CD14-positive monocyte (primary cell): ENCODE results near the gene SETX. TPM values are rescaled to one million over a fixed set of nuclear protein-coding genes. Genes with fewer than 3 reads are reported as not detected.

Source experiments
- DNase-seq, 3 donors: peaks; one replicate each; pipeline ENCODE4 v3.0.0-alpha.2; 2011 to 2022
- H2AFZ ChIP-seq: 2 replicates; pipeline ENCODE4 v1.6.0; 2012; ENCODE audit warnings: mild to moderate bottlenecking, low read depth, low read length, inconsistent platforms; ENCODE audit not compliant: insufficient read depth, poor library complexity, severe bottlenecking
- H3K27ac ChIP-seq, 2 donors: 1 replicate in 1 of 2; 2 replicates in 1 of 2; pipeline ENCODE4 v1.5.1; 2012 to 2013; ENCODE audit warnings: low read length in 2 of 2, control low read depth in 1 of 2, inconsistent platforms in 1 of 2, low read depth in 1 of 2, mild to moderate bottlenecking in 1 of 2
- H3K27me3 ChIP-seq, 2 donors: one replicate each; pipeline versions ENCODE4 v1.6.0 to v1.6.1; 2011 to 2013; ENCODE audit warnings: low read length in 2 of 2; ENCODE audit not compliant: control insufficient read depth in 2 of 2, insufficient read depth in 2 of 2
- H3K36me3 ChIP-seq, 2 donors: replicated peaks in 1 of 2; 1 replicate in 1 of 2; 2 replicates in 1 of 2; pipeline versions ENCODE4 v1.5.1 to v1.6.1; 2012 to 2013; ENCODE audit warnings: low read length in 2 of 2, control low read depth in 1 of 2, inconsistent platforms in 1 of 2, mild to moderate bottlenecking in 1 of 2; ENCODE audit not compliant: insufficient read depth in 2 of 2, control insufficient read depth in 1 of 2
- H3K4me1 ChIP-seq, 2 donors: 1 replicate in 1 of 2; 2 replicates in 1 of 2; pipeline versions ENCODE4 v1.5.1 to v1.6.1; 2012 to 2013; ENCODE audit warnings: low read length in 2 of 2, control low read depth in 1 of 2, inconsistent platforms in 1 of 2, mild to moderate bottlenecking in 1 of 2, moderate library complexity in 1 of 2; ENCODE audit not compliant: insufficient read depth in 2 of 2, control insufficient read depth in 1 of 2
- H3K4me2 ChIP-seq: replicated peaks from 2 replicates; pipeline ENCODE3; 2012; ENCODE audit warnings: low read length, moderate library complexity, mild to moderate bottlenecking; ENCODE audit not compliant: poor library complexity, severe bottlenecking; ENCODE audit errors: extremely low read depth
- H3K4me3 ChIP-seq, 3 experiments: fragments of 200-600 bp in 1 of 3; sonication (generic) in 1 of 3; replicated peaks in 1 of 3; 1 replicate in 2 of 3; 2 replicates in 1 of 3; pipeline ENCODE4 v1.5.1; 2011 to 2013; ENCODE audit warnings: low read length in 3 of 3, mild to moderate bottlenecking in 3 of 3, control low read depth in 2 of 3, low read depth in 2 of 3, inconsistent platforms in 1 of 3, moderate library complexity in 1 of 3
- H3K79me2 ChIP-seq: 2 replicates; pipeline ENCODE4 v1.6.0; 2012; ENCODE audit warnings: mild to moderate bottlenecking, control low read depth, inconsistent platforms, low read length, moderate library complexity; ENCODE audit not compliant: insufficient read depth
- H3K9ac ChIP-seq: 2 replicates; pipeline ENCODE4 v1.6.0; 2017; ENCODE audit warnings: low read length, mild to moderate bottlenecking; ENCODE audit not compliant: insufficient read depth, poor library complexity, severe bottlenecking
- H3K9me3 ChIP-seq, 2 donors: replicated peaks in 1 of 2; 1 replicate in 1 of 2; 2 replicates in 1 of 2; pipeline versions ENCODE4 v1.5.1 to v1.6.1; 2012 to 2013; ENCODE audit warnings: low read length in 2 of 2, control low read depth in 1 of 2; ENCODE audit not compliant: control insufficient read depth in 1 of 2, insufficient read depth in 1 of 2
- H4K20me1 ChIP-seq: 2 replicates; pipeline ENCODE4 v1.6.0; 2012; ENCODE audit warnings: mild to moderate bottlenecking, low read length, control low read depth, moderate library complexity; ENCODE audit not compliant: insufficient read depth
- H3K27ac Mint-ChIP-seq, 7 donors: one replicate each; pipeline ENCODE4 v1.8.0; 2020; ENCODE audit warnings: mild to moderate bottlenecking in 7 of 7, mixed read lengths in 7 of 7, moderate library complexity in 6 of 7, inconsistent platforms in 2 of 7
- H3K27me3 Mint-ChIP-seq, 3 donors: one replicate each; pipeline ENCODE4 v1.8.0; 2021 to 2022; ENCODE audit warnings: low read depth in 3 of 3, mild to moderate bottlenecking in 3 of 3, mixed read lengths in 3 of 3, moderate library complexity in 3 of 3, inconsistent platforms in 1 of 3
- H3K36me3 Mint-ChIP-seq, 2 donors: one replicate each; pipeline ENCODE4 v1.8.0; 2020; ENCODE audit warnings: mixed read lengths in 2 of 2, inconsistent platforms in 1 of 2, mild to moderate bottlenecking in 1 of 2
- H3K4me1 Mint-ChIP-seq: one replicate; pipeline ENCODE4 v1.8.0; 2020; ENCODE audit warnings: mild to moderate bottlenecking, mixed read lengths
- H3K4me3 Mint-ChIP-seq, 2 donors: one replicate each; pipeline ENCODE4 v1.8.0; 2020; ENCODE audit warnings: mild to moderate bottlenecking in 2 of 2, mixed read lengths in 2 of 2, moderate library complexity in 1 of 2
- H3K9me3 Mint-ChIP-seq, 7 donors: one replicate each; pipeline ENCODE4 v1.8.0; 2020 to 2022; ENCODE audit warnings: mixed read lengths in 7 of 7, mild to moderate bottlenecking in 6 of 7, moderate library complexity in 6 of 7, inconsistent platforms in 2 of 7
- CTCF ChIP-seq: fragments of 200-600 bp; IDR thresholded peaks from one replicate; pipeline ENCODE4 v1.8.0; 2022; ENCODE audit warnings: antibody characterized with exemption, mild to moderate bottlenecking
- WGBS: methylation state at CpG from one replicate; pipeline ENCODE4 v1.1.5; 2013; ENCODE audit warnings: missing lambda C conversion rate; ENCODE audit not compliant: insufficient coverage; 5-methylcytosine and 5-hydroxymethylcytosine counted together
- intact Hi-C, 2 donors: fragments of 100-400 bp; cut with micrococcal nuclease; formaldehyde crosslinking; loops; one replicate each; pipeline versions ENCODE4 v1.15.0 to v1.15.1; 2023
- polyA plus RNA-seq, 3 donors: library from polyadenylated mRNA; depleted of rRNA in 1 of 3; unstranded in 2 of 3; stranded (reverse) in 1 of 3; fragments of 300-500 nt in 2 of 3; fragments of >200 nt in 1 of 3; fragmentation: Illumina TruSeq in 2 of 3; gene quantifications; 1 replicate in 2 of 3; 2 replicates in 1 of 3; pipeline ENCODE4 v1.2.3, GENCODE V29; 2012 to 2021

Gene SETX
- polyA plus RNA-seq, 3 donors: 18.4 to 31.7 (median 24.2) TPM

GRCh38 chr9:132244582-132245455 lies 110.0 kb downstream of the SETX start:
- Histone ChIP-seq H3K27me3 (peaks cover 2 to 39% of the 10 kb centered on the region in 2 donors), H3K36me3 (no peaks in the 10 kb centered on the region), H3K4me2 (no peak overlapping the region), H3K9ac (no peak overlapping the region), H3K4me1 (peaks cover 16 to 29% of the 10 kb centered on the region in 2 donors), H4K20me1 (no peaks in the 10 kb centered on the region), H3K9me3 (no peaks in the 10 kb centered on the region), H3K79me2 (no peaks in the 10 kb centered on the region), H3K4me3 (no peak overlapping the region), H2AFZ (no peak overlapping the region), H3K27ac (no peak overlapping the region)
- no peak for TF ChIP-seq CTCF
- no peak for DNase-seq
- Mint-ChIP-seq H3K27me3 (peaks cover 15 to 55% (median 44%) of the 10 kb centered on the region in 3 donors), H3K36me3 (no peaks in the 10 kb centered on the region), H3K27ac (peak overlapping the region in 1 of 7 donors; percentile 53), H3K4me1 (peaks cover 20% of the 10 kb centered on the region), H3K4me3 (peak overlapping the region in 1 of 2 donors; percentile 27), H3K9me3 (peaks cover 0 to 2% (median 0%) of the 10 kb centered on the region in 7 donors)
- intact Hi-C loops: loop anchor here in 1 of 2 donors (10.0 kb wide), 1 partner anchor 170 kb away; the partner anchor contains the start of gene MED27
- 86% methylated on average over 18 of the region's 19 CpGs for WGBS

DNA sequence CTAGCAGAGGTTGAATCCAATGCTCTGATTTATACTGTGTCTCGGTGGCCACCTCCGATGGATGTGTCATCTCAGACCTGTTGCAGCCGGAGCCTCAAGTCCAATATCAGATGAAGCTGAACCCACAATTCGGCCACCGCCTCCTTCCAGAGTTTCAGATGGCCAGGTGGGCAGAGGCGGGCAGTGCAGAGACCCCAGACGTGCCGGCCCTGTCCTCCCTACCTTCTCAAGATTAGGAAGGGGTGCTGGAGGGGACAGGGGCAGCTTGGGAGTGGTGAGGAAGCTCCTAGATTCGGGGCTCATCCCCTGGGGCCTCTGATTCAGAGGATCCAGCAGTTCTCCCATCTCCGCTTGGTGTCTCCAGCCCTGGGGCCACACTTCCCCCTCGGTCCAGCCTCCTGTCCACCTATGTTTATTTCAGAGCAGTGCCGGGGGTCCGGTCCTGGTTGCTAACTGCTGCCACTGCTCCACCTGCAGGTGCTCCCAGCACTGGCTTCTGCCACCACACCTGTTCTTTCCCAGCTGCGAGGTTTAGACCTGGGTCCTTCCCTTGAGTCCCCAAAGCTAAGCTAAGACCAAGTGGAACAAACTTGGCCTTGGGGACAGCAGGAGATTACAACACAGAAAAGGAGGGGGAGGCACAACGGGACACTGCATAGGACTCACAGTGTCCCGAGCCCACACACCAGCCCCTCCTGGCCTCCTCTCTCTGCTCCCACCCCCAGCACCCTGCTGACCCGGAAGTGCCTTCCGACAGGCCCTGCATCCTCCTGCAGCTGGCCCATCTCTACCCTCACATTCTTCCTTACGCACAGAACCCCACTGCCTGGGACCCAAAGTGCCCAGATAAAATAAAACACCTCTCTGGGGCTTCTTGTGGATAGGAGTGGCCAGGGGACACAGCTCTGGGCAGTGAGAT lies 111.4 kb downstream of the SETX start:
- Histone ChIP-seq H2AFZ (peak overlapping the region; percentile 83), H3K4me3 (peak overlapping the region in 2 of 3 experiments; percentile 62 to 84), H3K9me3 (no peaks in the 10 kb centered on the region), H3K4me1 (peaks cover 30 to 43% of the 10 kb centered on the region in 2 donors), H4K20me1 (no peaks in the 10 kb centered on the region), H3K4me2 (peak overlapping the region; percentile 99), H3K36me3 (no peaks in the 10 kb centered on the region), H3K27me3 (peaks cover 2 to 39% of the 10 kb centered on the region in 2 donors), H3K79me2 (no peaks in the 10 kb centered on the region), H3K9ac (no peak overlapping the region), H3K27ac (no peak overlapping the region)
- Mint-ChIP-seq H3K27me3 (peaks cover 15 to 60% (median 50%) of the 10 kb centered on the region in 3 donors), H3K4me3 (peak overlapping the region; percentile 93 to 97), H3K27ac (no peak overlapping the region), H3K9me3 (peaks cover 0 to 2% (median 0%) of the 10 kb centered on the region in 7 donors), H3K4me1 (peaks cover 31% of the 10 kb centered on the region), H3K36me3 (no peaks in the 10 kb centered on the region)
- intact Hi-C loops: loop anchor here in 1 of 2 donors (10.0 kb wide), 1 partner anchor 169 kb away; the partner anchor contains the start of gene MED27
- 90% methylated on average over 11 of the region's 19 CpGs for WGBS
- no peak for TF ChIP-seq CTCF
- no peak for DNase-seq
